K562 (cell line): Measurements from ENCODE around the gene UAP1. TPM values are rescaled to one million over a fixed set of nuclear protein-coding genes. Genes with fewer than 3 reads are reported as not detected.

ENCODE experiments used
- CXXC5 ChIP-seq: fragments of 250-450 bp; sonication (Bioruptor Pico); IDR thresholded peaks from 2 replicates; pipeline ENCODE4 v1.8.0; 2022; ENCODE audit warnings: inconsistent platforms, mild to moderate bottlenecking, moderate library complexity
- LARP7 ChIP-seq: fragments of 450-650 bp; IDR thresholded peaks from 2 replicates; pipeline ENCODE4 v1.6.1; 2016
- NONO ChIP-seq, 2 experiments: fragments of 200-400 bp in 1 of 2; fragments of 450-650 bp in 1 of 2; formaldehyde crosslinking in 1 of 2; IDR thresholded peaks; 2 replicates each; pipeline ENCODE4 v1.6.1; 2017; ENCODE audit warnings: low read depth in 2 of 2, mild to moderate bottlenecking in 2 of 2, moderate library complexity in 2 of 2, low read length in 1 of 2
- PHF20 ChIP-seq: fragments of 450-650 bp; IDR thresholded peaks from 2 replicates; pipeline ENCODE4 v1.6.1; 2018; ENCODE audit not compliant: partially characterized antibody
- SNIP1 ChIP-seq: fragments of 450-650 bp; IDR thresholded peaks from 2 replicates; pipeline ENCODE4 v1.7.1; 2017; ENCODE audit warnings: low read depth, mild to moderate bottlenecking
- THAP12 ChIP-seq: fragments of 250-450 bp; sonication (Bioruptor Pico); IDR thresholded peaks from 2 replicates; pipeline ENCODE4 v1.9.0; 2021; ENCODE audit warnings: mild to moderate bottlenecking, inconsistent platforms
- USF2 ChIP-seq: sonication (generic); formaldehyde crosslinking; IDR thresholded peaks from 2 replicates; pipeline ENCODE4 v1.5.0; 2020; ENCODE audit warnings: missing genetic modification reagents
- ZBTB17 ChIP-seq: fragments of 450-650 bp; formaldehyde crosslinking; IDR thresholded peaks from 2 replicates; pipeline ENCODE4 v1.4.0; 2020; ENCODE audit warnings: mild to moderate bottlenecking
- ZNF143 ChIP-seq: sonication (generic); formaldehyde crosslinking; IDR thresholded peaks from 2 replicates; pipeline ENCODE4 v1.9.0; 2022; ENCODE audit warnings: mild to moderate bottlenecking, missing genetic modification reagents
- ZNF253 ChIP-seq: fragments of 250-450 bp; sonication (Bioruptor Pico); conservative IDR thresholded peaks from 2 replicates; pipeline ENCODE4 v1.6.1; 2021; ENCODE audit warnings: mild to moderate bottlenecking
- ZNF354B ChIP-seq: fragments of 250-450 bp; sonication (Bioruptor Pico); IDR thresholded peaks from 2 replicates; pipeline ENCODE4 v1.4.0; 2020
- ZNF431 ChIP-seq: sonication (generic); formaldehyde crosslinking; IDR thresholded peaks from 2 replicates; pipeline ENCODE4 v1.8.0; 2022; ENCODE audit warnings: mild to moderate bottlenecking, missing genetic modification reagents
- ZNF592 ChIP-seq: fragments of 450-650 bp; IDR thresholded peaks from 2 replicates; pipeline ENCODE4 v1.6.1; 2017; ENCODE audit warnings: antibody characterized with exemption, mild to moderate bottlenecking
- polyA plus RNA-seq, 8 experiments: library from polyadenylated mRNA; depleted of rRNA in 4 of 8; stranded (reverse) in 5 of 8; unstranded in 3 of 8; fragments of >200 nt; fragmentation: Nextera tagmentation in 2 of 8; fragmentation: Illumina TruSeq in 1 of 8; extraction: Ambion mirVana in 2 of 8; extraction: Trizol in 1 of 8; gene quantifications; 2 replicates each; pipeline versions ENCODE4 v1.2.1 to v1.2.3, GENCODE V29; 2011 to 2014; ENCODE audit warnings: inconsistent platforms in 1 of 8, missing spikeins in 1 of 8
- total RNA-seq, 7 experiments: library from RNA; depleted of rRNA in 6 of 7; stranded (reverse); fragments of >200 nt in 6 of 7; fragmentation: Illumina TruSeq in 2 of 7; extraction: Trizol in 2 of 7; gene quantifications; 2 replicates each; pipeline versions ENCODE4 v1.2.1 to v1.2.3, GENCODE V29; 2011 to 2021; ENCODE audit warnings: low replicate concordance in 1 of 7
- TF ChIP-seq, protein P1 (sequence below): sonication (generic); formaldehyde crosslinking; IDR thresholded peaks from 2 replicates; pipeline ENCODE4 v1.8.0; 2022; ENCODE audit warnings: missing genetic modification reagents, mild to moderate bottlenecking, borderline replicate concordance

Gene UAP1
- total and polyA plus RNA-seq, 9 of the 15 experiments (the other 6 are each of a cell fraction or from before 2014, with no cell fraction given), result 182 to 317 (median 213) TPM

DNA sequence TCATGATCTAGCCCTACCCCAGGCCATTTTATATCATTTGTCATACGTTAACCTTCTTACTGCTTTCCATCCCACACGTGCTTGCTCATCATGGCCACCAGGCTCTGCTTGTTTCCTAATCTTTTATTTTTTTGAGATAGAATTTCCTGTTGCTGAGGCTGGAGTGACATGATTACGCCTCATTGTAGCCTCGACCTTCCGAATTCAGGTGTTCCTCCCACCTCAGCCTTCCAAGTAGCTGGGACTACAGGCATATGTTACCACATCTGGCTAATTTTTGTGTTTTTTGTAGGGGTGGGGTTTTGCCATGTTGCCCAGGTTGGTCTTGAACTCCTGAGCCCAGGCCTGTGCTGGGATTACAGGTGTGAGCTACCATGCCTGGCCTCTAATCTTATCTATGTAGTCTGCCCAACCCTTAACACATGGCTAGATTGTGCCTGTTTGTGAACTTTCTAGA lies 3.3 kb downstream of the UAP1 start (continued):
- TF ChIP-seq ZBTB17 (CRISPR knock-in tag), result no peak
- TF ChIP-seq ZNF253 (CRISPR knock-in tag), result no peak
- no peak for TF ChIP-seq ZNF143 (CRISPR knock-in tag)
- 0 out of 2 replicates have a peak, but pooled peaks have one; percentile 24 for TF ChIP-seq CXXC5 (CRISPR knock-in tag)
- TF ChIP-seq USF2 (CRISPR knock-in tag), result no peak
- TF ChIP-seq ZNF354B (CRISPR knock-in tag), result no peak
- no peak for TF ChIP-seq NONO (IDR thresholded peaks at IDR 0.05; ENCODE audit: low read depth in 2 of 2, low read length in 1 of 2)
- no peak for TF ChIP-seq PHF20
- TF ChIP-seq LARP7, result no peak
- no peak for TF ChIP-seq SNIP1
- 0 out of 2 replicates have a peak, but pooled peaks have one; percentile 12 for TF ChIP-seq ZNF592
- TF ChIP-seq ZNF431, result no peak
- TF ChIP-seq THAP12, result no peak
- TF ChIP-seq, protein P1, sequence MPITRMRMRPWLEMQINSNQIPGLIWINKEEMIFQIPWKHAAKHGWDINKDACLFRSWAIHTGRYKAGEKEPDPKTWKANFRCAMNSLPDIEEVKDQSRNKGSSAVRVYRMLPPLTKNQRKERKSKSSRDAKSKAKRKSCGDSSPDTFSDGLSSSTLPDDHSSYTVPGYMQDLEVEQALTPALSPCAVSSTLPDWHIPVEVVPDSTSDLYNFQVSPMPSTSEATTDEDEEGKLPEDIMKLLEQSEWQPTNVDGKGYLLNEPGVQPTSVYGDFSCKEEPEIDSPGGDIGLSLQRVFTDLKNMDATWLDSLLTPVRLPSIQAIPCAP (CRISPR knock-in tag), result no peak
